GM23248 (cell line): ENCODE results near the gene GDF11.

Experiments
- EZH2 ChIP-seq: fragments of 200-600 bp; sonication (generic); IDR thresholded peaks from 2 replicates; pipeline ENCODE4 v1.6.1; 2018; ENCODE audit warnings: antibody characterized with exemption, mild to moderate bottlenecking; ENCODE audit not compliant: insufficient read depth, poor library complexity, severe bottlenecking
- EZH2phosphoT487 ChIP-seq: fragments of 200-600 bp; sonication (generic); IDR thresholded peaks from 2 replicates; pipeline ENCODE4 v1.6.1; 2018; ENCODE audit warnings: antibody characterized with exemption, moderate library complexity, mild to moderate bottlenecking, low read depth; ENCODE audit not compliant: insufficient read depth

- no peak for TF ChIP-seq EZH2
- TF ChIP-seq EZH2phosphoT487 = no peak
These were observed 24.2 kb upstream of the GDF11 start for GRCh38 chr12:55718624-55719275.
